Heart right ventricle (tissue), 16 donors: ENCODE measurements around the gene DLAT. TPM values are rescaled to one million over a fixed set of nuclear protein-coding genes. Genes with fewer than 3 reads are reported as not detected.
A peak's percentile ranks its signal among the peaks of the same experiment; 100 is the strongest.

Experiments
- ATAC-seq, 8 donors: fragments of 200-7000 bp; cut with Tn5 transposase; one replicate each; pipeline ENCODE4 v1.9.1; 2020; ENCODE audit warnings: mild to moderate bottlenecking in 8 of 8, moderate library complexity in 8 of 8, moderate number of reproducible peaks in 1 of 8
- DNase-seq, 2 donors: peaks; one replicate each; pipeline ENCODE4 v3.0.0-alpha.2; 2020
- H3K27ac ChIP-seq, 10 donors: fragments of 200-600 bp; sonication (generic) in 2 of 10; one replicate each; pipeline versions ENCODE4 v1.5.0 to v1.8.0; 2020 to 2022; ENCODE audit warnings: mild to moderate bottlenecking in 3 of 10
- H3K27me3 ChIP-seq, 7 donors: fragments of 200-600 bp; one replicate each; pipeline ENCODE4 v1.8.0; 2021 to 2022; ENCODE audit warnings: mild to moderate bottlenecking in 2 of 7
- H3K36me3 ChIP-seq, 9 donors: fragments of 200-600 bp; sonication (generic) in 1 of 9; one replicate each; pipeline versions ENCODE4 v1.5.0 to v1.8.0; 2020 to 2022; ENCODE audit warnings: mild to moderate bottlenecking in 2 of 9
- H3K4me1 ChIP-seq, 9 donors: fragments of 200-600 bp; sonication (generic) in 1 of 9; one replicate each; pipeline versions ENCODE4 v1.5.0 to v1.8.0; 2020 to 2022; ENCODE audit warnings: mild to moderate bottlenecking in 4 of 9
- H3K4me3 ChIP-seq, 10 donors: fragments of 200-600 bp; sonication (generic) in 2 of 10; one replicate each; pipeline versions ENCODE4 v1.5.0 to v1.8.0; 2020 to 2022; ENCODE audit warnings: mild to moderate bottlenecking in 7 of 10, moderate library complexity in 2 of 10
- H3K9me3 ChIP-seq, 11 donors: fragments of 200-600 bp in 10 of 11; sonication (generic) in 2 of 11; one replicate each; pipeline versions ENCODE4 v1.5.0 to v1.8.0; 2013 to 2022; ENCODE audit warnings: mild to moderate bottlenecking in 2 of 11, control low read depth in 1 of 11, moderate library complexity in 1 of 11
- CTCF ChIP-seq, 9 donors: fragments of 200-600 bp; sonication (generic) in 2 of 9; IDR thresholded peaks; one replicate each; pipeline versions ENCODE4 v1.5.0 to v1.8.0; 2021 to 2022; ENCODE audit warnings: antibody characterized with exemption in 9 of 9, mild to moderate bottlenecking in 5 of 9, moderate library complexity in 1 of 9
- WGBS, 2 donors: extraction: QIAGEN DNeasy Blood & Tissue Kit; methylation state at CpG; one replicate each; pipeline ENCODE4 v1.1.7; 2013; ENCODE audit warnings: inconsistent platforms in 1 of 2; 5-methylcytosine and 5-hydroxymethylcytosine counted together
- intact Hi-C, 10 donors: fragments of 100-400 bp; cut with DNase I; formaldehyde crosslinking; loops; one replicate each; pipeline versions ENCODE4 v1.11.1 to v1.14.2; 2022
- polyA plus RNA-seq, 2 donors: library from polyadenylated mRNA; stranded (reverse); fragments of 200-250 nt; gene quantifications; one replicate each; pipeline ENCODE4 v1.2.3, GENCODE V29; 2013
- total RNA-seq, 10 donors: library from RNA; stranded (reverse); fragmentation: NEBNext Ultra II Directional in 3 of 10; extraction: Animal tissue kit (Norgen Biotek cat#: 25700) in 3 of 10; gene quantifications; one replicate each; pipeline versions ENCODE4 v1.2.1 to v1.2.4, GENCODE V29; 2021 to 2023
- donor health status: Arrhythmogenic right ventricular cardiomyopathy.
- donor health status: ischemic (EF 13 %, LVEDD 7.1; RV severe dilation, severe dysfunction).
- donor health status: healthy with polysubstance abuse.
- donor health status: DM: no; HTN: yes; CAD: no.
- donor health status: DM: no; HTN: no; CAD: no.
- donor health status: ischemic (EF 25% LVEDD 6.9; RV normal size, moderate dysfunction).
- donor health status: ischemic (EF 25% LVEDD 5.7; RV mildly dilated, moderate dysfunction).
- donor health status: healthy.
- donor health status: DM: yes; HTN: yes; CAD: no.
- donor health status: Ischemic cardiomyopathy.
- donor health status: ischemic (EF 35%, LVEDD 5.7; RV mildly dilated, moderate dysfunction).
- donor health status: nonischemic (EF 11% LVEDD 7.7; RV severe dilation, severe dysfunction).
- donor health status: DM: yes; HTN: yes; CAD: no.
- donor health status: PGD.
- donor health status: ischemic (EF 29% LVEDD 5.4; RV normal size, mild dysfunction).
- donor health status: nonischemic (EF 23%, LVEDD 6.1; RV moderate dilation, normal function).

Gene DLAT
- total and polyA plus RNA-seq, 12 donors, result 27.4 to 191 (median 170) TPM

- 89 to 98% methylated on average over 1 of the region's 1 CpG for WGBS, 2 donors
- H3K27me3 ChIP-seq, result peaks cover 0 to 28% (median 0%) of the 10 kb centered on the region in 7 donors
- no peaks in the 10 kb centered on the region for H3K9me3 ChIP-seq
- DNase-seq (no peak), ATAC-seq (no peak)
- no peak for TF ChIP-seq CTCF (IDR thresholded peaks at IDR 0.05)
- no peak overlapping the region for H3K4me3 ChIP-seq
- peak overlapping the region in 5 of 10 donors; percentile 59 to 71 (median 66) for H3K27ac ChIP-seq
- intact Hi-C loops, result loop anchor here in 4 of 10 donors (5.0 kb wide), 2 partner anchors 49 to 104 kb away; partner anchors contain the start of genes CFAP68 (in 4 of the 4) and FDXACB1 (in 4 of the 4)
- peaks cover 0 to 54% (median 7%) of the 10 kb centered on the region in 9 donors for H3K36me3 ChIP-seq
- H3K4me1 ChIP-seq, result peaks cover 14 to 71% (median 41%) of the 10 kb centered on the region in 9 donors
Measured at GRCh38 chr11:111981270-111981669, 43.9 kb upstream of the DLAT start.

DNA sequence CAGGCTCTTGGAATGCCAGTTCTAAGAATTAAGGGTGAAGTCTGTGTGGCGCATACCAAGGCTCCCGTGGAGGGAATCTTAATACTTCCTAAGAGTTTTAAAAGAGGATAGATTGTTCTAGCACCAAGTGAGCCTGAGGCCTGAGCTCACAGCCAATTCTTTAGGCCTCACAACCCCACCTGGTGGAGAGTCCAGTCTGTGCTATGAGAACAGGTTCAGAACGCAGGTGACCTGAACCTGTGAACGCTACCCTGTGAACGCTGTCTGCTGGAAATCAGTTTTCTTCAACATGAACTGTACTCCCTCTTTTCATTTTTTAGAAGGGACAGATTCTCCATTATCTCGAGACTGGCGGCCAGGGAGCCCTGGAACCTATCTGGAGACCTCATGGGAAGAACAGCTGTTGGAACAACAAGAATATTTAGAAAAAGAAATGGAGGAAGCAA lies 43.2 kb upstream of the DLAT start:
- H3K27me3 ChIP-seq, result peaks cover 0 to 21% (median 0%) of the 10 kb centered on the region in 7 donors
- peaks cover 9 to 63% (median 35%) of the 10 kb centered on the region in 9 donors for H3K4me1 ChIP-seq
- DNase-seq (peak in 1 of 2 donors; percentile 40), ATAC-seq (peak in 7 of 8 donors; percentile 51 to 65 (median 55))
- H3K36me3 ChIP-seq, result peaks cover 0 to 61% (median 7%) of the 10 kb centered on the region in 9 donors
- peak overlapping the region in 6 of 10 donors; percentile 49 to 71 (median 62) for H3K27ac ChIP-seq
- peak; percentile 30 to 73 (median 56) for TF ChIP-seq CTCF (IDR thresholded peaks at IDR 0.05)
- H3K4me3 ChIP-seq, result no peak overlapping the region
- WGBS, 2 donors, result 34 to 41% methylated on average over 7 of the region's 7 CpGs
- intact Hi-C loops, result loop anchor here in 6 of 10 donors (2.0 to 5.0 kb wide), 4 partner anchors 49 to 105 kb away; partner anchors contain the start of genes CFAP68 (in 5 of the 6) and FDXACB1 (in 5 of the 6)
- H3K9me3 ChIP-seq, result no peaks in the 10 kb centered on the region

DNA sequence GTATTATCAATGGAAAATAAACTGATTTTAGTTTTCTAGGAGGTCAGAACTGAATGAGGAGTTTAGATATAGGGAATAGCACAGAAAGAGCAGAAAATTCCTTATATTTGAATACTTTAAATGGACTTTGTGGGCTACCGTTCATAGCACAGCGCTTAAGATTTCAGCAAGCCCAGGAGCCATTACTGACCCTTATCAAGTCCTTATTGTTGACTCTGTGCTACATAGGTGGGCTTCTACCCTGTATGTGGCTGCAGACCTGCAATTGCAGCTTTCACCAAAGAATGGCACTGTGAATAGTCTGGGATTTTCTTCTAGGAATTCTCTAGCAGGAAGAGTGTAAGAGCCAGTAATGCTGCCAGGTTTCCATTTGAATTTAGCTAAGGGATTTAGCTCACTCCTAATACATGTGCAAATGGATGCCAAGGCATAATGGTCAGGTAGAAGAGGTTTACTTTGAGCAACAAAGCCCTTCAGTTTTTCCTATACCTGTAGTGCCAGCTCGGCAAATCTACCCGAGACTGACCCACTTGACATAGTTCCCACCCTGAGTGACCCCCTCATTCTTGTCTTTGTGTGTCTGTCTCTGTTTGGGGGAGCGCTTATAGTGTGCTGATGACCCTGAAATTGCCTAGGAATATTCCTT lies 42.5 kb upstream of the DLAT start:
- intact Hi-C loops, result loop anchor here in 6 of 10 donors (2.0 to 5.0 kb wide), 4 partner anchors 50 to 105 kb away; partner anchors contain the start of genes CFAP68 (in 5 of the 6) and FDXACB1 (in 5 of the 6)
- ATAC-seq (peak in 1 of 8 donors; percentile 8), DNase-seq (no peak)
- H3K4me1 ChIP-seq, result peaks cover 6 to 58% (median 35%) of the 10 kb centered on the region in 9 donors
- H3K36me3 ChIP-seq, result peaks cover 0 to 67% (median 7%) of the 10 kb centered on the region in 9 donors
- H3K9me3 ChIP-seq, result no peaks in the 10 kb centered on the region
- WGBS, 2 donors, result 52 to 76% methylated on average over 5 of the region's 5 CpGs
- H3K4me3 ChIP-seq, result no peak overlapping the region
- peak overlapping the region in 8 of 10 donors; percentile 28 to 71 (median 59) for H3K27ac ChIP-seq
- TF ChIP-seq CTCF (IDR thresholded peaks at IDR 0.05), result no peak
- H3K27me3 ChIP-seq, result peaks cover 0 to 15% (median 0%) of the 10 kb centered on the region in 7 donors

GRCh38 chr11:111983187-111983986 lies 41.8 kb upstream of the DLAT start:
- no peak overlapping the region for H3K4me3 ChIP-seq
- intact Hi-C loops, result loop anchor here in 6 of 10 donors (2.0 to 5.0 kb wide), 4 partner anchors 51 to 106 kb away; partner anchors contain the start of genes CFAP68 (in 5 of the 6) and FDXACB1 (in 5 of the 6)
- peak in 6 of 8 donors; percentile 18 to 66 (median 56) for ATAC-seq

More at GRCh38 chr11:111983187-111983986, 41.8 kb upstream of the DLAT start:
- H3K27me3 ChIP-seq, result peaks cover 0 to 8% (median 0%) of the 10 kb centered on the region in 7 donors
- peak overlapping the region in 9 of 10 donors; percentile 28 to 71 (median 59) for H3K27ac ChIP-seq
- H3K9me3 ChIP-seq, result no peaks in the 10 kb centered on the region
- TF ChIP-seq CTCF (IDR thresholded peaks at IDR 0.05), result peak in 1 of 9 donors; percentile 12
- H3K4me1 ChIP-seq, result peaks cover 5 to 56% (median 35%) of the 10 kb centered on the region in 9 donors
- H3K36me3 ChIP-seq, result peaks cover 0 to 74% (median 7%) of the 10 kb centered on the region in 9 donors
- DNase-seq, result no peak
- WGBS, 2 donors, result 34 to 48% methylated on average over 7 of the region's 7 CpGs
